Suprapubic skin (tissue), 4 donors: ENCODE measurements around the gene PRCC.

Experiments
- CTCF ChIP-seq, 2 donors: fragments of 200-600 bp in 1 of 2; fragments of 450-650 bp in 1 of 2; sonication (generic) in 1 of 2; IDR thresholded peaks; one replicate each; pipeline ENCODE4 v1.5.1; 2016 to 2019; ENCODE audit warnings: antibody characterized with exemption in 2 of 2, mild to moderate bottlenecking in 1 of 2, moderate library complexity in 1 of 2
- EP300 ChIP-seq: sonication (generic); formaldehyde crosslinking; IDR thresholded peaks from one replicate; pipeline ENCODE4 v1.6.1; 2017; ENCODE audit warnings: antibody characterized with exemption
- POLR2A ChIP-seq, 2 donors: fragments of 450-650 bp; IDR thresholded peaks; one replicate each; pipeline ENCODE4 v1.6.1; 2017; ENCODE audit warnings: antibody characterized with exemption in 2 of 2, mild to moderate bottlenecking in 2 of 2, moderate library complexity in 2 of 2
- POLR2AphosphoS5 ChIP-seq, 3 donors: sonication (generic); formaldehyde crosslinking; IDR thresholded peaks; one replicate each; pipeline ENCODE4 v1.6.1; 2017; ENCODE audit warnings: antibody characterized with exemption in 3 of 3

- TF ChIP-seq CTCF (IDR thresholded peaks at IDR 0.05) (no peak), POLR2A (IDR thresholded peaks at IDR 0.05) (no peak), EP300 (no peak), POLR2AphosphoS5 (IDR thresholded peaks at IDR 0.05) (no peak)
These were observed 72.2 kb downstream of the PRCC start for GRCh38 chr1:156839426-156840109.
